SU-DHL-6 (cell line): ENCODE results near the gene DOCK6.

ENCODE experiments used
- H2AFZ ChIP-seq: fragments of 200-600 bp; sonication (generic); 2 replicates; pipeline ENCODE4 v1.6.1; 2014; ENCODE audit warnings: low read depth, mild to moderate bottlenecking, moderate library complexity, mixed read lengths, antibody characterized with exemption, low read length; ENCODE audit not compliant: severe bottlenecking
- H3F3A ChIP-seq: fragments of 200-600 bp; shearing (Covaris generic); 2 replicates; pipeline ENCODE4 v1.6.0; 2016; ENCODE audit warnings: antibody characterized with exemption, mild to moderate bottlenecking; ENCODE audit not compliant: insufficient read depth
- H3K27ac ChIP-seq: fragments of 200-600 bp; sonication (generic); 2 replicates; pipeline ENCODE4 v1.5.1; 2016; ENCODE audit warnings: low read depth, mild to moderate bottlenecking, low read length, moderate library complexity, mixed read lengths
- H3K27me3 ChIP-seq: fragments of 200-600 bp; sonication (generic), shearing (Covaris generic); 2 replicates; pipeline ENCODE4 v1.6.0; 2014; ENCODE audit warnings: mild to moderate bottlenecking, low read length
- H3K36me3 ChIP-seq: fragments of 200-600 bp; sonication (generic); 2 replicates; pipeline ENCODE4 v1.6.1; 2014; ENCODE audit warnings: mild to moderate bottlenecking, low read length, mixed read lengths
- H3K4me2 ChIP-seq: fragments of 300-600, 200-600 bp; shearing (Covaris generic), sonication (generic); 2 replicates; pipeline ENCODE4 v1.6.0; 2014; ENCODE audit warnings: low read length, low read depth, mild to moderate bottlenecking; ENCODE audit not compliant: poor library complexity, severe bottlenecking
- H3K4me3 ChIP-seq: fragments of 200-600 bp; sonication (generic); 2 replicates; pipeline ENCODE4 v1.5.1; 2014; ENCODE audit warnings: antibody characterized with exemption, low read length, mild to moderate bottlenecking, mixed read lengths; ENCODE audit not compliant: insufficient read depth, poor library complexity, severe bottlenecking
- H3K79me2 ChIP-seq: fragments of 200-600 bp; sonication (generic); 2 replicates; pipeline ENCODE4 v1.6.1; 2014; ENCODE audit warnings: mild to moderate bottlenecking, low read length, moderate library complexity; ENCODE audit not compliant: insufficient read depth
- H3K9ac ChIP-seq: fragments of 200-600 bp; sonication (generic); 2 replicates; pipeline ENCODE4 v1.7.0; 2014; ENCODE audit warnings: mild to moderate bottlenecking, low read length
- H3K9me2 ChIP-seq: fragments of 200-600 bp; sonication (generic); replicated peaks from 2 replicates; pipeline ENCODE4 v1.6.1; 2014; ENCODE audit warnings: low read length; ENCODE audit not compliant: insufficient read depth
- H3K9me3 ChIP-seq: fragments of 200-600 bp; sonication (generic); 2 replicates; pipeline ENCODE4 v1.6.1; 2014; ENCODE audit warnings: low read length, mixed read lengths; ENCODE audit not compliant: insufficient read depth
- H4K20me1 ChIP-seq: fragments of 200-600 bp; sonication (generic); 2 replicates; pipeline ENCODE4 v1.6.1; 2014; ENCODE audit warnings: low read depth, mild to moderate bottlenecking, antibody characterized with exemption, low read length, moderate library complexity, mixed read lengths
- CTCF ChIP-seq: fragments of 200-600 bp; sonication (generic); IDR thresholded peaks from one replicate; pipeline ENCODE4 v1.5.1; 2017; ENCODE audit warnings: antibody characterized with exemption, mild to moderate bottlenecking, low read length, moderate library complexity; ENCODE audit not compliant: insufficient read depth, poor library complexity, severe bottlenecking
- EZH2phosphoT487 ChIP-seq: fragments of 200-600 bp; sonication (generic), shearing (Covaris generic); conservative IDR thresholded peaks from 2 replicates; pipeline ENCODE4 v1.6.1; 2018; ENCODE audit warnings: mild to moderate bottlenecking, antibody characterized with exemption, low read length, moderate library complexity, mixed read lengths

The DOCK6 gene

GRCh38 chr19:11251650-11252314 is 10.5 kb downstream of the DOCK6 start:
- Histone ChIP-seq H4K20me1 (no peaks in the 10 kb centered on the region), H2AFZ (no peak overlapping the region), H3K27ac (no peak overlapping the region), H3K9ac (no peak overlapping the region), H3K27me3 (no peaks in the 10 kb centered on the region), H3F3A (no peaks in the 10 kb centered on the region), H3K36me3 (no peaks in the 10 kb centered on the region), H3K4me2 (no peak overlapping the region), H3K9me2 (no peaks in the 10 kb centered on the region), H3K4me3 (no peak overlapping the region), H3K79me2 (no peaks in the 10 kb centered on the region), H3K9me3 (no peaks in the 10 kb centered on the region)
- TF ChIP-seq EZH2phosphoT487 (no peak), CTCF (no peak)

- no peak overlapping the region for H3K4me3 ChIP-seq
- H3K36me3 ChIP-seq, result no peaks in the 10 kb centered on the region
Observed at GRCh38 chr19:11251217-11251616, 11.1 kb downstream of the DOCK6 start.

DNA sequence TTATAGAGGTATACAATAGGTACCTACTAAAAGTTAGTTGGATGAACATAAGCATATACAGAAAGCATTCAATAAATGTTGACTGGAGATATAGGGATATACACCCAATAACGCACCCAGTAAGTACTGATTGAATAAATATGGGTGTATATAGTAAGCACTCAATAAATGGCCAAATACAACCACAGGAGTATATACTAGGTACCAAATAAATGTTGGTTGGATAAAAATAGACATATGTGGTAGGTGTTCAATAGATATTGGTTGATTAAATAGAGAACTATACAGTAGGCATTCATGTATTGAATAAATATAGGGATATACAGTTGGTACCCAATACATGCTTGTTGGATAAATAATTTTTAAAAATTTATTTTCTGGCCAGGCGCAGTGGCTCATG is 13.5 kb downstream of the DOCK6 start:
- Histone ChIP-seq H3K4me2 (no peak overlapping the region), H3K27ac (no peak overlapping the region), H3K4me3 (no peak overlapping the region), H3K9ac (no peak overlapping the region), H3K9me3 (no peaks in the 10 kb centered on the region), H3K27me3 (no peaks in the 10 kb centered on the region), H3K36me3 (no peaks in the 10 kb centered on the region), H4K20me1 (no peaks in the 10 kb centered on the region), H2AFZ (no peak overlapping the region), H3K9me2 (no peaks in the 10 kb centered on the region), H3K79me2 (no peaks in the 10 kb centered on the region), H3F3A (no peaks in the 10 kb centered on the region)
- no peak for TF ChIP-seq CTCF
- no peak for TF ChIP-seq EZH2phosphoT487

More at GRCh38 chr19:11251217-11251616, 11.1 kb downstream of the DOCK6 start:
- Histone ChIP-seq H3F3A (no peaks in the 10 kb centered on the region), H3K79me2 (no peaks in the 10 kb centered on the region), H3K9me2 (no peaks in the 10 kb centered on the region), H2AFZ (no peak overlapping the region), H4K20me1 (no peaks in the 10 kb centered on the region), H3K4me2 (no peak overlapping the region), H3K9ac (no peak overlapping the region), H3K27ac (no peak overlapping the region), H3K9me3 (no peaks in the 10 kb centered on the region), H3K27me3 (no peaks in the 10 kb centered on the region)
- TF ChIP-seq CTCF (no peak), EZH2phosphoT487 (no peak)
